Sciatic nerve (tissue), 2 donors: ENCODE measurements around the gene SLC23A2. TPM values are rescaled to one million over a fixed set of nuclear protein-coding genes. Genes with fewer than 3 reads are reported as not detected.
A peak's percentile ranks its signal among the peaks of the same experiment; 100 is the strongest.
"Not testable (repeated sequence)": the region's sequence is repeated elsewhere in the genome, so short reads cannot be mapped to it uniquely, and the experiment has no call there.

Experiments
- ATAC-seq: fragments of 200-7000 bp; cut with Tn5 transposase; one replicate; pipeline ENCODE4 v1.9.1; 2020; ENCODE audit warnings: mild to moderate bottlenecking, moderate library complexity
- DNase-seq: peaks from one replicate; pipeline ENCODE4 v3.0.0-alpha.2; 2020; ENCODE audit warnings: low spot score
- intact Hi-C: fragments of 100-400 bp; cut with DNase I; formaldehyde crosslinking; loops from one replicate; pipeline ENCODE4 v1.14.2; 2022
- total RNA-seq: library from RNA; stranded (reverse); fragmentation: NEBNext Ultra II Directional; extraction: Animal tissue kit (Norgen Biotek cat#: 25700); gene quantifications from one replicate; pipeline ENCODE4 v1.2.1, GENCODE V29; 2021
- donor health status: DM: no; HTN: no; CAD: no.
- donor health status: DM: no; HTN: no; CAD: no.

Gene SLC23A2
- total RNA-seq, 1 donor from 2014 or later: 75.9 TPM

- DNase-seq (no peak), ATAC-seq (no peak)
- intact Hi-C loops: no loop called here
Measured at GRCh38 chr20:5020760-5021159, 19.4 kb upstream of the SLC23A2 start.

DNA sequence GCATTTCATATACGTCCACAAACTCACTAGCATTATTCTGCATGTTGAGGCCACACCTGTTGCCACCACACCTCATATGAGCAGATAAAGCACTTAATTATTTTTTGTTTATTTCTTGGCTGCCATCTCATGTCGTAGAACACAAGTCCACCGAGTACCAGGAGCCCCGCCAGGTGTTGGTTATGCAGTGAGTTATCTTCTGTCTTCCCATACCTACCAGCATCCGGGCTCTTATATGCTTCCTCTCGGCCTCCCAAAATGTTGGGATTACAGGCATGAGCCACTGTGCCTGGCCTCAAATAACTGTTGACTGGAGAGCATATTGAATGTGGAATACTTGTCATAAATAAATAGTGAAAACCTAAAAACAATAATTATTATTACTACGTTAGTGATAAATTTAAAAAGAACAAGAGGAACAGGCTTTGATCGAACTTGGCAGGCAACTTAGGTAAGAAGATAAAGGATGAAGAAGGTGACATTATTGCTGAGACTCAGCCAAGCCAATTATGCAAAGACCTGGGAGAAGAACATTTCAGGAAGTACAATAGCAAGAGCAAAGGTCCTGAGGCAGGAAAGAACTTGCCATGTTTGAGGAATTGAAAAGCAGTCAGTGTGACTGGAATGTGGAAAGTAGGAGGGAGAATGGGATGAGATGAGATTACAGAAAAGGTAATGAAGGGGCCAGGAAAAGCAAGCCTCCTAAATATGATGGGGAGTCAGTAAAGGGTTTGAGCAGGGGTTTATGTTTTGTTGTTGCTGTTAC, 12.6 kb upstream of the SLC23A2 start:
- DNase-seq (no peak), ATAC-seq (no peak)
- intact Hi-C loops: no loop called here

GRCh38 chr20:5008759-5009158, 7.4 kb upstream of the SLC23A2 start:
- intact Hi-C loops: no loop called here
- DNase-seq: no peak
- ATAC-seq: no peak

- ATAC-seq (no peak), DNase-seq (no peak)
- intact Hi-C loops: no loop called here
Measured at GRCh38 chr20:5005326-5005725, 4.0 kb upstream of the SLC23A2 start.

- DNase-seq, intact Hi-C loops, ATAC-seq: not testable (repeated sequence)
Measured at GRCh38 chr20:5004825-5005224, 3.5 kb upstream of the SLC23A2 start.

DNA sequence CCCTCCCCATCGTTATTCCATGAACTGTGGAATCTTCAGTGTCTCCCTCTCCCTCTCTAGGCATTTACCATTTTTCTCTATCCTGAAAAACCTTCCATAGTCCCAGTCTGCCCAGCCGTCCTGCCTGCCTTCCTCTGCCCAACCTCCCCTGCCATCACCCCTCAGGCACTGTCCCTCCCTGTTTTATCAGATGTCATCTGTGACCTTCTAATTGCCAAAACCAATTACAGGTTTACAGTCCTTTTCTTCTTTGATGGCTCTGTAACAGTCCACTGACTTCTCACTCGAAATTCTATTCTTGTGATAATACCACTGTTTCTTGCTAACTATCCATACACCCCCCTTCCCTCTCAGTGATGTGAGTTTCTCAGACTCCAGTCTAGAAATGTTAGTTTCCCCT, 2.3 kb upstream of the SLC23A2 start:
- ATAC-seq: no peak
- DNase-seq: no peak
- intact Hi-C loops: no loop called here

DNA sequence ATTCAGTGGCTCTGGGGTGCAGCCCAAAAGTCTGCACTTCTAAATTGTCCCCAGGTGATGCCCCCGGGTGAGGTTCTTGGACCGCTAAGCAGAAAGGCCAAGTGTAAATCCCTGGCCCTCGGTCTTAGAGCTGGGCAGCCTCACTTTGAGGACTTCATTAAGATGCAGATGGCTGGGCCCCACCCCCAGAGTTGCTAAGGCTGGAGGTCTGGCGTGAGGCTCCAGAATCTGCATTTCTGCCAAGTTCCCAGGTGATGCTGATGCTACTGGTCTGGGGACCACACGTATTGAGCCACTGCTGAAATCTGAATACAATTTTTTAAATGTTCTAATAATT, 735 bp upstream of the SLC23A2 start:
- no peak for DNase-seq
- peak; percentile 23 for ATAC-seq
- intact Hi-C loops: no loop called here

DNA sequence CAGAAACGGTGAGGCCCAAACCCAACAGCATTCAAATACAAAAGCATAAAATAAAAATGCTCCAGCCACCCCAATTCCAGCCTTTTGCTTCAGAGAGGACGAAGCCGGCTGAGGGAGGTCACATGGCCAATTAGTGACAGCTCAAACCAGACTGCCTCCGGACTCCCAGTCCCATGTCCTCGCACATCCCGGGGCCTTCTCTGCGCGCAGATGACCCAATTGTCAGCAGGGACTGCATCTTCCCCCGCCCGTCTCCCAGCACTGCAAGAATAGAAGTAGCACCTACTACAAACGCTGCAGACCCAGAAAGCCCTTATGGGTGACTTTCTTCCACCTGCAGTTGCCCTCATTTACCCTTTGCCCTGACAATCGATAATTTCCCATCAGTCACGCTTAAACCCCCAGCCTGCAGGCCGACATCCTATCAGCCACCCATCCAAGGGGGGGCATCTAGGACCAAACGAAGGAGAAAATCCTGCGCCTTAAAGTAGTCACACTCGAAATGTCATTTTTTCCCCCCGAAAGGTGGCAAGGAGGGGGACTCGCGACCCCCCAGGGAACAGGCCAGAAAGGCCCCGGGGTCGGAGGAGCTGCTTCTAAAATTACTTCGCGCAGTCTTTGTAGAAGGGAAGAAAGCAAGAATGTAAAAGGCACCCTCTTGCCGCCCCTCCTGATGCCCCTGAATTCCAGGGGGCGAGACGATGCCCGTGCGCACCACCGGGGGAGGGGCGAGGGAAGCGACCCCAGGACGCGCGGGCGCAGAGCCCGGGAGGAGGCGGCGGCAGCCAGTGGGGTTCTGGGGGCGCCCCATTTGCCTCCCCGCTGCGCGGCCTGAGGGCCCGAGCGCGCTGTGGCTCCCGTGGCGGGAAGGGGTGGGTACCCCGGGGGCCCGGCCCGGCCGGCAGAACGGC, 792 bp downstream of the SLC23A2 start:
- intact Hi-C loops: no loop called here
- ATAC-seq (peak; percentile 82), DNase-seq (peak; percentile 78)

- intact Hi-C loops: no loop called here
- ATAC-seq (no peak), DNase-seq (no peak)
Measured at GRCh38 chr20:4999788-5000187, 1.5 kb downstream of the SLC23A2 start.

DNA sequence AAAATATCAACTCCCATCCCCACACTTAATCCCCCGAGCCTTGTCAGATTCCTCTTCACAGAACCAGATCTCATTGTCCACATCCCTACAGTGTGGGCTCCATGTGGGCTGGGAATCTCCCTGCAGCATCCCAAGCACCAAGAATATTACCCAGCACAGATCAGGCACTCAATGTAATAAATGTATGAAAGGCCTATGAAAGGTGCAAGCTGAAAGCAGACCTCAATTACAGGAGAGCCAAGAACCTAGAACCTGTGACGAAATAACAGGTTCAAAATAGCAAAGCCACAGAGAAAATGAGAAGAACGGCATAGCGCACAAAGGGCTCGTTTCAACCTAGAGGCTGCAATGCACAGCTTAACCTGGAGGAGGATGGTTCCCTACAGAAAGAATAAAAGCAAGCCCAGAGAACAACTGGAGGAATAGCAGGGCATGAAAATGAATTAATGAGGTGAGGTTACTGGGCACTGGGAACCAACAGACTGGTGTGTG, 3.1 kb downstream of the SLC23A2 start:
- no peak for ATAC-seq
- intact Hi-C loops: no loop called here
- DNase-seq: no peak

GRCh38 chr20:4997222-4997621, 4.1 kb downstream of the SLC23A2 start:
- ATAC-seq (no peak), DNase-seq (no peak)
- intact Hi-C loops: no loop called here

GRCh38 chr20:4989570-4989969, 11.7 kb downstream of the SLC23A2 start:
- intact Hi-C loops: no loop called here
- ATAC-seq (no peak), DNase-seq (no peak)

GRCh38 chr20:4987130-4987529, 14.2 kb downstream of the SLC23A2 start:
- intact Hi-C loops: no loop called here
- DNase-seq (no peak), ATAC-seq (peak; percentile 44)

- DNase-seq (no peak), ATAC-seq (peak; percentile 52)
- intact Hi-C loops: no loop called here
Measured at GRCh38 chr20:4985658-4986057, 15.7 kb downstream of the SLC23A2 start.

DNA sequence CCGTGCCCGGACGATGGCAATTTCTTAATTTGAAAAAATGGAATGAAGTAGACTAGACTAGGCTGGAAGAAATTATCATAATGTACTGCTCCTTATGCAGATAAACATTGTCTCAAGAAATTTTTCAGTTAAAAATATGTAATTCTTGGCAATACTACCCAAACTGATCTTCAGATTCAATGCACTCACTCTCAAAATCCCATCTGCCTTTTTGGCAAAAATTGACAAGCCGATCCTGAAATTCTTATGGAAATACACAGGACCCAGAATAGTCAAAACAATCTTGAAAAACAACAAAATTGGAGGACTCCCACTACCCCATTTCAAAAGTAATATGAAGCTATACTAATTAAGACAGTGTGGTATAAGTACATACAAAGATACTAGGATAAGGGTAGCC, 19.0 kb downstream of the SLC23A2 start:
- intact Hi-C loops: no loop called here
- ATAC-seq (no peak), DNase-seq (no peak)

GRCh38 chr20:4979841-4980410, 21.4 kb downstream of the SLC23A2 start:
- ATAC-seq: no peak
- intact Hi-C loops: no loop called here

GRCh38 chr20:4978050-4978918, 23.0 kb downstream of the SLC23A2 start:
- intact Hi-C loops: no loop called here
- no peak for ATAC-seq
- no peak for DNase-seq

More at GRCh38 chr20:4979841-4980410, 21.4 kb downstream of the SLC23A2 start:
- DNase-seq: no peak

DNA sequence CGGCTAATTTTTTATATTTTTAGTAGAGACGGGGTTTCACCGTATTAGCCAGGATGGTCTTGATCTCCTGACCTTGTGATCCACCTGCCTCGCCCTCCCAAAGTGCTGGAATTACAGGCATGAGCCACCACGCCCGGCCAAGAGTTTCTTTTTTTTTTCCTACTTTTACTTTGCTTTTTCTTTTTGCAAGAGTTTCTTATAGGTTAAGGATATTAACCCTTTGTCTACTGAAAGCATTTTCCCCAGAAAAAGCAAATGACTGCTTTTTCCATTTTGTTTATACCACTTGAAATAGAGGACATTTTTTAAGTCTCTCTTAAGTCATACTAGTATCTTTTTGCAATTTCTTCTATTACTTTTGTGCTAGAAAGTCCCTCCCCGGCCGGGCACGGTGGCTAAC, 25.3 kb downstream of the SLC23A2 start:
- DNase-seq, ATAC-seq, intact Hi-C loops: not testable (repeated sequence)
